ENCODE measurements around the gene ATP5PD.
A peak's percentile ranks its signal among the peaks of the same experiment; 100 is the strongest.

The ATP5PD gene

GRCh38 chr17:75041656-75042280 lies 5.0 kb downstream of the ATP5PD start:
- TF ChIP-seq CTCF (IDR thresholded peaks at IDR 0.05; ENCODE audit: low read depth, low read length, missing control alignments) = no peak
- no peak overlapping the region for H3K4me3 ChIP-seq (replicated peaks; ENCODE audit: low read depth, low read length)
- no peak for DNase-seq (ENCODE audit: extremely low read depth, low read depth)

GRCh38 chr17:75039238-75039637 lies 7.5 kb downstream of the ATP5PD start:
- no peak for DNase-seq (ENCODE audit: extremely low read depth, low read depth)
- no peak overlapping the region for H3K4me3 ChIP-seq (replicated peaks; ENCODE audit: low read depth, low read length)
- no peak for TF ChIP-seq CTCF (IDR thresholded peaks at IDR 0.05; ENCODE audit: low read depth, low read length, missing control alignments)

GRCh38 chr17:75036643-75037268 lies 10.0 kb downstream of the ATP5PD start:
- DNase-seq (ENCODE audit: extremely low read depth, low read depth) = no peak
- TF ChIP-seq CTCF (IDR thresholded peaks at IDR 0.05; ENCODE audit: low read depth, low read length, missing control alignments) = no peak
- no peak overlapping the region for H3K4me3 ChIP-seq (replicated peaks; ENCODE audit: low read depth, low read length)

GRCh38 chr17:75034236-75034908 lies 12.4 kb downstream of the ATP5PD start:
- peak overlapping the region; percentile 92 for H3K4me3 ChIP-seq (replicated peaks; ENCODE audit: low read depth, low read length)
- TF ChIP-seq CTCF (IDR thresholded peaks at IDR 0.05; ENCODE audit: low read depth, low read length, missing control alignments) = no peak
- peak; percentile 73 for DNase-seq (ENCODE audit: extremely low read depth, low read depth)

GRCh38 chr17:75033346-75034235 lies 13.2 kb downstream of the ATP5PD start:
- DNase-seq (ENCODE audit: extremely low read depth, low read depth) = peak; percentile 87
- H3K4me3 ChIP-seq (replicated peaks; ENCODE audit: low read depth, low read length) = peak overlapping the region; percentile 92
- no peak for TF ChIP-seq CTCF (IDR thresholded peaks at IDR 0.05; ENCODE audit: low read depth, low read length, missing control alignments)

- TF ChIP-seq CTCF (IDR thresholded peaks at IDR 0.05; ENCODE audit: low read depth, low read length, missing control alignments) = no peak
- H3K4me3 ChIP-seq (replicated peaks; ENCODE audit: low read depth, low read length) = peak overlapping the region; percentile 92
- DNase-seq (ENCODE audit: extremely low read depth, low read depth) = no peak
Observed at GRCh38 chr17:75032720-75033280, 14.0 kb downstream of the ATP5PD start.
